GM12878 (cell line): Measurements from ENCODE around the gene VWA8. TPM values are rescaled to one million over a fixed set of nuclear protein-coding genes. Genes with fewer than 3 reads are reported as not detected.

Experiments
- ATAC-seq: fragments of 200-7000 bp; cut with Tn5 transposase; 3 replicates; pipeline ENCODE4 v1.9.1; 2020; ENCODE audit warnings: mild to moderate bottlenecking, moderate library complexity
- BruUV-seq: library from RNA; stranded (reverse); fragments of 400-500 nt; replicated peaks from 2 replicates; lab custom pipeline; 2021; lab: Mats Ljungman, UMichigan
- CTCF ChIA-PET: fragments of 300-600 bp; sonication (Branson Sonifier 250); formaldehyde crosslinking; extraction: SDS; loops from one replicate; lab custom pipeline; 2021; ENCODE audit warnings: inconsistent platforms; lab: Yijun Ruan, JAX
- POLR2A ChIA-PET: fragments of 350-600 bp; formaldehyde crosslinking; extraction: SDS; loops from one replicate; lab custom pipeline; 2021; ENCODE audit warnings: inconsistent platforms; lab: Charles Lee
- RAD21 ChIA-PET: fragments of 300-600 bp; sonication (Branson Sonifier 250); formaldehyde crosslinking; loops from one replicate; lab custom pipeline; 2023; ENCODE audit warnings: antibody characterized with exemption; ENCODE audit not compliant: unreplicated experiment; lab: Charles Lee
- SMC1A ChIA-PET: fragments of 300-600 bp; sonication (Branson Sonifier 250); formaldehyde crosslinking; loops from one replicate; lab custom pipeline; 2023; ENCODE audit not compliant: unreplicated experiment, uncharacterized antibody; lab: Charles Lee
- DNase-seq: peaks from one replicate; pipeline ENCODE4 v3.0.0-alpha.2; 2011; ENCODE audit warnings: low read depth, low spot score
- FAIRE-seq: peaks from 3 replicates; lab custom pipeline; 2011; peaks lifted over from hg19 to GRCh38; lab: Jason Lieb, UNC
- H2AFZ ChIP-seq: 2 replicates; pipeline ENCODE4 v1.6.0; 2011; ENCODE audit warnings: low read depth, low read length, control low read depth; ENCODE audit not compliant: control insufficient read depth
- H3K27ac ChIP-seq: 2 replicates; pipeline ENCODE4 v1.5.1; 2011; ENCODE audit warnings: control low read depth; ENCODE audit not compliant: control insufficient read depth, insufficient read depth
- H3K27me3 ChIP-seq, 2 experiments: replicated peaks in 1 of 2; 2 replicates each; pipeline versions ENCODE4 v1.6.0 to v1.6.1; 2011; ENCODE audit warnings: low read length in 1 of 2; ENCODE audit not compliant: control insufficient read depth in 2 of 2, insufficient read depth in 2 of 2
- H3K36me3 ChIP-seq, 2 experiments: 2 replicates each; pipeline ENCODE4 v1.5.1; 2011; ENCODE audit warnings: low read length in 1 of 2; ENCODE audit not compliant: control insufficient read depth in 2 of 2, insufficient read depth in 2 of 2
- H3K4me1 ChIP-seq: 2 replicates; pipeline ENCODE4 v1.6.1; 2011; ENCODE audit warnings: mild to moderate bottlenecking, low read length, moderate library complexity, mixed read lengths; ENCODE audit not compliant: control insufficient read depth, insufficient read depth
- H3K4me2 ChIP-seq: 2 replicates; pipeline ENCODE4 v1.6.0; 2011; ENCODE audit warnings: control low read depth; ENCODE audit not compliant: control insufficient read depth, insufficient read depth
- H3K4me3 ChIP-seq: fragments of 200-600 bp; sonication (generic); 2 replicates; pipeline ENCODE4 v1.5.1; 2016
- H3K79me2 ChIP-seq: 2 replicates; pipeline ENCODE4 v1.6.0; 2011; ENCODE audit warnings: low read length; ENCODE audit not compliant: control insufficient read depth, insufficient read depth
- H3K9ac ChIP-seq: 2 replicates; pipeline ENCODE4 v1.8.0; 2011; ENCODE audit warnings: low read length, control low read depth, mixed read lengths; ENCODE audit not compliant: control insufficient read depth, insufficient read depth
- H3K9me3 ChIP-seq: replicated peaks from 3 replicates; pipeline ENCODE4 v1.5.1; 2011; ENCODE audit warnings: mild to moderate bottlenecking, low read length; ENCODE audit not compliant: control insufficient read depth, insufficient read depth
- H4K20me1 ChIP-seq: 2 replicates; pipeline ENCODE4 v1.6.0; 2011; ENCODE audit not compliant: control insufficient read depth, insufficient read depth
- ATF2 ChIP-seq: IDR thresholded peaks from 2 replicates; pipeline ENCODE4 v1.6.1; 2012; ENCODE audit warnings: low read length, inconsistent platforms
- BCL11A ChIP-seq: IDR thresholded peaks from 2 replicates; pipeline ENCODE4 v1.6.1; 2011; ENCODE audit warnings: low read depth, low read length
- CEBPB ChIP-seq, 2 experiments: fragments of 150-350 bp in 1 of 2; IDR thresholded peaks; 2 replicates each; pipeline ENCODE4 v1.6.1; 2012 to 2014; ENCODE audit warnings: low read depth in 2 of 2, low read length in 2 of 2, borderline replicate concordance in 1 of 2, inconsistent platforms in 1 of 2
- HDAC2 ChIP-seq: fragments of 200-600 bp; sonication (generic); IDR thresholded peaks from 2 replicates; pipeline ENCODE4 v1.6.1; 2017
- KLF5 ChIP-seq: fragments of 450-650 bp; IDR thresholded peaks from 2 replicates; pipeline ENCODE4 v1.6.1; 2014; ENCODE audit warnings: mild to moderate bottlenecking; ENCODE audit not compliant: partially characterized antibody
- MEF2B ChIP-seq: fragments of 450-650 bp; IDR thresholded peaks from 2 replicates; pipeline ENCODE4 v1.6.1; 2018; ENCODE audit warnings: mild to moderate bottlenecking, moderate library complexity; ENCODE audit not compliant: partially characterized antibody, poor library complexity, severe bottlenecking
- MTA3 ChIP-seq: IDR thresholded peaks from 2 replicates; pipeline ENCODE4 v1.6.1; 2012; ENCODE audit warnings: low read length, inconsistent platforms, borderline replicate concordance
- PAX8 ChIP-seq: fragments of 450-650 bp; IDR thresholded peaks from 2 replicates; pipeline ENCODE4 v1.6.1; 2017; ENCODE audit warnings: mild to moderate bottlenecking, moderate library complexity
- POLR2AphosphoS5 ChIP-seq: IDR thresholded peaks from 2 replicates; pipeline ENCODE4 v1.6.1; 2011; ENCODE audit warnings: mild to moderate bottlenecking, low read length, inconsistent platforms
- RAD51 ChIP-seq: fragments of 450-650 bp; IDR thresholded peaks from 2 replicates; pipeline ENCODE4 v1.6.1; 2016; ENCODE audit warnings: moderate library complexity, mild to moderate bottlenecking, inconsistent platforms
- SIX5 ChIP-seq: IDR thresholded peaks from 2 replicates; pipeline ENCODE4 v1.6.1; 2011; ENCODE audit warnings: mild to moderate bottlenecking, low read depth, low read length, moderate library complexity; ENCODE audit not compliant: severe bottlenecking
- SMARCA5 ChIP-seq: fragments of 450-650 bp; IDR thresholded peaks from 2 replicates; pipeline ENCODE4 v1.6.1; 2017; ENCODE audit warnings: mild to moderate bottlenecking
- SREBF2 ChIP-seq: IDR thresholded peaks from 2 replicates; pipeline ENCODE4 v1.6.1; 2012; ENCODE audit warnings: mild to moderate bottlenecking, low read length
- TARDBP ChIP-seq: IDR thresholded peaks from 2 replicates; pipeline ENCODE4 v1.6.1; 2016; ENCODE audit warnings: borderline replicate concordance
- ZNF622 ChIP-seq: fragments of 450-650 bp; IDR thresholded peaks from 2 replicates; pipeline ENCODE4 v1.6.1; 2017; ENCODE audit warnings: mild to moderate bottlenecking, inconsistent platforms
- WGBS: methylation state at CpG from one replicate; pipeline ENCODE4 v1.1.6; 2016; ENCODE audit warnings: low lambda C conversion rate; ENCODE audit not compliant: insufficient replicate concordance, insufficient coverage; ENCODE audit errors: missing lambda C conversion rate; 5-methylcytosine and 5-hydroxymethylcytosine counted together
- in situ Hi-C: fragments of 300-500 bp; cut with MboI; formaldehyde crosslinking; loops from 9 replicates; pipeline ENCODE4 v1.14.3; 2018; ENCODE audit warnings: mixed read lengths
- intact Hi-C: fragments of 100-400 bp; cut with micrococcal nuclease; formaldehyde crosslinking; loops from one replicate; pipeline ENCODE4 v1.14.2; 2022; ENCODE audit not compliant: unreplicated experiment
- polyA plus RNA-seq, 11 experiments: library from polyadenylated mRNA; depleted of rRNA in 4 of 11; unstranded in 6 of 11; stranded (reverse) in 5 of 11; fragments of >200 nt; fragmentation: Nextera tagmentation in 4 of 11; fragmentation: Illumina TruSeq in 1 of 11; extraction: Ambion mirVana in 4 of 11; extraction: Trizol in 1 of 11; gene quantifications; 1 replicate in 1 of 11; 2 replicates in 10 of 11; pipeline versions ENCODE4 v1.2.1 to v1.2.3, GENCODE V29; 2011 to 2016; ENCODE audit warnings: inconsistent platforms in 2 of 11, missing spikeins in 2 of 11, low read depth in 1 of 11
- total RNA-seq, 4 experiments: library from RNA; depleted of rRNA in 3 of 4; stranded (reverse); fragments of >200 nt in 3 of 4; fragmentation: Illumina TruSeq in 1 of 4; extraction: Trizol in 1 of 4; gene quantifications; 2 replicates each; pipeline versions ENCODE4 v1.2.1 to v1.2.3, GENCODE V29; 2013 to 2021
- TF ChIP-seq, protein P1 (sequence below): fragments of 450-650 bp; IDR thresholded peaks from 2 replicates; pipeline ENCODE4 v1.6.1; 2016; ENCODE audit warnings: mild to moderate bottlenecking

Gene VWA8
- total and polyA plus RNA-seq, 10 of the 15 experiments (the other 5 are each of a cell fraction or from before 2014, with no cell fraction given) = 3.0 to 21.8 (median 13.5) TPM

DNA sequence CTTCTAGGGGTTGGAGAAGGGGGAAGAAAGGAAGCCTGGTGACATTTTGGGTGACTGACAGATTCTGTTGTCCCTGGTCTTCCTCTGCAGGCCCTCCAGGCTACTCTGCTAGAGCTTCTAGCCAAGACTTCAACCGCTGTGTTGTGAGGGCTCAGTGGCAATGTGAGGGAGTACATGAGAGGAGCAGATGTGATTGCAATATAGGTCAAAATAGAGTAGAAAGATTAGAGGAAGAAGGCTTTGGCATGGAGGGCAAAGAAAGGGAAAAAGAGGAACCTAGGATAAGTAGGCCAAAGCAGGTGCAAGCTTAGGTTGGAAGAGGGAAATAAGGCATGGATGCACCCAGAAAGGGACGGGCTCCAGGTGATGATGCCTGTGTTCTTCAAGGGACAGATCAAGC lies 286.7 kb downstream of the VWA8 start:
- Histone ChIP-seq H3K9ac (no peak overlapping the region), H3K9me3 (no peaks in the 10 kb centered on the region), H3K27me3 (no peaks in the 10 kb centered on the region), H4K20me1 (no peaks in the 10 kb centered on the region), H3K4me2 (no peak overlapping the region), H3K36me3 (no peaks in the 10 kb centered on the region), H3K4me1 (peaks cover 4% of the 10 kb centered on the region; the same call in 1 of the 2 replicates), H3K4me3 (no peak overlapping the region), H2AFZ (no peak overlapping the region), H3K27ac (no peak overlapping the region), H3K79me2 (no peaks in the 10 kb centered on the region)
- POLR2A ChIA-PET = no interaction called here
- in situ Hi-C loops = no loop called here
- intact Hi-C loops = no loop called here
- no TSS peak for BruUV-seq
- ATAC-seq = no peak
- SMC1A ChIA-PET = interaction anchor here (0.6 to 1.4 kb wide), 5 partner anchors 9 to 442 kb away, joined by 3 to 4 read pairs (median 3); no protein-coding TSS in a partner anchor
- RAD21 ChIA-PET = no interaction called here
- DNase-seq = no peak
- CTCF ChIA-PET = interaction anchor here (0.9 to 1.5 kb wide), 5 partner anchors 10 to 440 kb away, joined by 3 to 7 read pairs (median 4); no protein-coding TSS in a partner anchor
- 52% methylated on average over 2 of the region's 2 CpGs for WGBS
- no peak for FAIRE-seq
- TF ChIP-seq SIX5 (no peak), TARDBP (no peak)

GRCh38 chr13:41673640-41674039 lies 287.3 kb downstream of the VWA8 start:
- no peak for ATAC-seq
- no peaks in the 10 kb centered on the region for H3K4me1 ChIP-seq
- H3K27ac ChIP-seq = no peak overlapping the region
- no peak for FAIRE-seq
- POLR2A ChIA-PET = no interaction called here
- H3K27me3 ChIP-seq = no peaks in the 10 kb centered on the region
- no peaks in the 10 kb centered on the region for H3K36me3 ChIP-seq
- SMC1A ChIA-PET = interaction anchor here (0.7 to 1.8 kb wide), 5 partner anchors 11 to 438 kb away, joined by 3 to 8 read pairs (median 3); no protein-coding TSS in a partner anchor
- H3K9ac ChIP-seq = no peak overlapping the region
- H3K4me3 ChIP-seq = no peak overlapping the region
- CTCF ChIA-PET = interaction anchor here (0.9 to 2.4 kb wide), 4 partner anchors 9 to 438 kb away, joined by 4 to 8 read pairs (median 6); no protein-coding TSS in a partner anchor
- intact Hi-C loops = no loop called here
- no peak overlapping the region for H2AFZ ChIP-seq
- TF ChIP-seq ZNF622 (no peak), SREBF2 (no peak), KLF5 (no peak), RAD51 (no peak), MEF2B (no peak), PAX8 (no peak), BCL11A (no peak), POLR2AphosphoS5 (no peak), CEBPB (IDR thresholded peaks at IDR 0.05; ENCODE audit: borderline replicate concordance in 1 of 2, low read depth in 2 of 2, low read length in 2 of 2) (no peak), HDAC2 (no peak), ATF2 (no peak), MTA3 (no peak), SMARCA5 (no peak)
- TF ChIP-seq, protein P1, sequence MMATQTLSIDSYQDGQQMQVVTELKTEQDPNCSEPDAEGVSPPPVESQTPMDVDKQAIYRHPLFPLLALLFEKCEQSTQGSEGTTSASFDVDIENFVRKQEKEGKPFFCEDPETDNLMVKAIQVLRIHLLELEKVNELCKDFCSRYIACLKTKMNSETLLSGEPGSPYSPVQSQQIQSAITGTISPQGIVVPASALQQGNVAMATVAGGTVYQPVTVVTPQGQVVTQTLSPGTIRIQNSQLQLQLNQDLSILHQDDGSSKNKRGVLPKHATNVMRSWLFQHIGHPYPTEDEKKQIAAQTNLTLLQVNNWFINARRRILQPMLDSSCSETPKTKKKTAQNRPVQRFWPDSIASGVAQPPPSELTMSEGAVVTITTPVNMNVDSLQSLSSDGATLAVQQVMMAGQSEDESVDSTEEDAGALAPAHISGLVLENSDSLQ = no peak
- TF ChIP-seq, all 136 proteins: peak for 0
- Histone ChIP-seq H4K20me1 (no peaks in the 10 kb centered on the region), H3K9me3 (no peaks in the 10 kb centered on the region), H3K79me2 (no peaks in the 10 kb centered on the region), H3K4me2 (no peak overlapping the region)
- RAD21 ChIA-PET = interaction anchor here (1.1 kb wide), 1 partner anchor 440 kb away, joined by 3 read pairs; no protein-coding TSS in a partner anchor
- no TSS peak for BruUV-seq
- in situ Hi-C loops = no loop called here
- no peak for DNase-seq
- WGBS = 97% methylated on average over 2 of the region's 2 CpGs
